ENCODE data around the gene CYGB. TPM values are rescaled to one million over a fixed set of nuclear protein-coding genes. Genes with fewer than 3 reads are reported as not detected.

Gene CYGB
- total RNA-seq, 4 donors from 2014 or later: 1.3 to 12.8 (median 6.9) TPM

- intact Hi-C loops (cut with DNase I): no loop called here
- Histone ChIP-seq H3K9me3 (no peaks in the 10 kb centered on the region), H3K27me3 (peaks cover 0 to 10% (median 0%) of the 10 kb centered on the region in 4 donors), H3K4me1 (peaks cover 11 to 97% (median 33%) of the 10 kb centered on the region in 3 donors), H3K4me3 (no peak overlapping the region), H3K27ac (no peak overlapping the region), H3K36me3 (no peaks in the 10 kb centered on the region)
- no peak for DNase-seq
- TF ChIP-seq CTCF (IDR thresholded peaks at IDR 0.05) (no peak), POLR2A (IDR thresholded peaks at IDR 0.05) (no peak)
- WGBS, 2 donors: 20 to 72% methylated on average over 1 to 10 of the region's 13 CpGs
These were observed 8.5 kb upstream of the CYGB start for GRCh38 chr17:76545918-76546555.

GRCh38 chr17:76544546-76545365, 7.2 kb upstream of the CYGB start:
- peaks cover 0 to 16% (median 0%) of the 10 kb centered on the region in 4 donors for H3K27me3 ChIP-seq
- intact Hi-C loops (cut with DNase I): no loop called here
- TF ChIP-seq POLR2A (IDR thresholded peaks at IDR 0.05) (no peak), CTCF (IDR thresholded peaks at IDR 0.05) (no peak)
- 59% methylated on average over 7 of the region's 24 CpGs; no CpG with 5 or more reads in 1 of the 2 donors for WGBS, 2 donors
- no peak for DNase-seq
- peaks cover 14 to 97% (median 33%) of the 10 kb centered on the region in 3 donors for H3K4me1 ChIP-seq
- H3K36me3 ChIP-seq: no peaks in the 10 kb centered on the region
- H3K4me3 ChIP-seq: no peak overlapping the region
- H3K9me3 ChIP-seq: no peaks in the 10 kb centered on the region
- peak overlapping the region in 3 of 4 donors; percentile 22 to 55 (median 45) for H3K27ac ChIP-seq

GRCh38 chr17:76543826-76544545, 6.5 kb upstream of the CYGB start:
- WGBS, 2 donors: 63 to 68% methylated on average over 12 to 18 of the region's 22 CpGs
- no peak for DNase-seq
- Histone ChIP-seq H3K27ac (peak overlapping the region in 3 of 4 donors; percentile 22 to 55 (median 45)), H3K9me3 (no peaks in the 10 kb centered on the region), H3K27me3 (peaks cover 0 to 24% (median 0%) of the 10 kb centered on the region in 4 donors), H3K36me3 (no peaks in the 10 kb centered on the region), H3K4me1 (peaks cover 14 to 99% (median 30%) of the 10 kb centered on the region in 3 donors), H3K4me3 (no peak overlapping the region)
- TF ChIP-seq POLR2A (IDR thresholded peaks at IDR 0.05) (no peak), CTCF (IDR thresholded peaks at IDR 0.05) (no peak)
- intact Hi-C loops (cut with DNase I): no loop called here

GRCh38 chr17:76543482-76543825, 5.9 kb upstream of the CYGB start:
- H3K27ac ChIP-seq: no peak overlapping the region
- peaks cover 14 to 100% (median 30%) of the 10 kb centered on the region in 3 donors for H3K4me1 ChIP-seq
- DNase-seq: no peak
- H3K36me3 ChIP-seq: no peaks in the 10 kb centered on the region
- intact Hi-C loops (cut with DNase I): no loop called here
- no peak overlapping the region for H3K4me3 ChIP-seq
- H3K9me3 ChIP-seq: no peaks in the 10 kb centered on the region
- TF ChIP-seq CTCF (IDR thresholded peaks at IDR 0.05) (no peak), POLR2A (IDR thresholded peaks at IDR 0.05) (no peak)
- H3K27me3 ChIP-seq: peaks cover 0 to 29% (median 0%) of the 10 kb centered on the region in 4 donors
- WGBS, 2 donors: 70 to 83% methylated on average over 3 to 6 of the region's 6 CpGs

All from esophagus squamous epithelium (tissue), 5 donors.